HL-60/S4 treated with retinoic acid at 250 ng/mL for 4 days and 3 days (cell line): ENCODE data around the gene TRIB2.
"Not testable (repeated sequence)": the region's sequence is repeated elsewhere in the genome, so short reads cannot be mapped to it uniquely, and the experiment has no call there.

Experiments
- in situ Hi-C: fragments of 300-500 bp; cut with MboI; formaldehyde crosslinking; loops from 2 replicates; pipeline ENCODE4 v1.7.0; 2022; ENCODE audit warnings: low sequenced_read_pairs

TRIB2 gene

GRCh38 chr2:12716282-12717190 lies at the start of gene TRIB2:
Gene TRIB2 (plus strand): TSS chr2:12716936. CDS start chr2:12718308, 1,372 bp downstream.
- in situ Hi-C loops: loop anchor here (25.0 kb wide), 1 partner anchor 879 kb away; no protein-coding TSS in a partner anchor

DNA sequence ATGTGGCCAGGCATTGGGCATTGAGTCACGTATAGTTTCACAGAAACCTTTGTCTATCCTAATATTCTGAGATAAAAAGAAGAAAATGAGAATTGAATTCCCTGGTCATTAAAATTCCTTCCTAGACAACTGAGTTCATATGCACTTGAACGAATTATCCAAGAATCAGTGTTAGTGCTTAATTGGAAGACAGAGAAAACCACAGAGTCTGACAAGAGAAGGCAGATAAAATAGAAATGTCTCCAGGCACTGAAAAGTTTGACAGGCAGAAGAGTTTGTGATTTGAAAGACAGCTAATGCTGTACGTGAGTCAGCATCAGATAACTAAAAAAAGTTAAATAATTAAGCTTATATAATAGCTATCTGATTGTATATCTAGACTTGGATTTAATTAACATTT lies 47.7 kb upstream of the TRIB2 start:
- in situ Hi-C loops: no loop called here

GRCh38 chr2:12672711-12673315 lies 43.9 kb upstream of the TRIB2 start:
- in situ Hi-C loops: no loop called here

DNA sequence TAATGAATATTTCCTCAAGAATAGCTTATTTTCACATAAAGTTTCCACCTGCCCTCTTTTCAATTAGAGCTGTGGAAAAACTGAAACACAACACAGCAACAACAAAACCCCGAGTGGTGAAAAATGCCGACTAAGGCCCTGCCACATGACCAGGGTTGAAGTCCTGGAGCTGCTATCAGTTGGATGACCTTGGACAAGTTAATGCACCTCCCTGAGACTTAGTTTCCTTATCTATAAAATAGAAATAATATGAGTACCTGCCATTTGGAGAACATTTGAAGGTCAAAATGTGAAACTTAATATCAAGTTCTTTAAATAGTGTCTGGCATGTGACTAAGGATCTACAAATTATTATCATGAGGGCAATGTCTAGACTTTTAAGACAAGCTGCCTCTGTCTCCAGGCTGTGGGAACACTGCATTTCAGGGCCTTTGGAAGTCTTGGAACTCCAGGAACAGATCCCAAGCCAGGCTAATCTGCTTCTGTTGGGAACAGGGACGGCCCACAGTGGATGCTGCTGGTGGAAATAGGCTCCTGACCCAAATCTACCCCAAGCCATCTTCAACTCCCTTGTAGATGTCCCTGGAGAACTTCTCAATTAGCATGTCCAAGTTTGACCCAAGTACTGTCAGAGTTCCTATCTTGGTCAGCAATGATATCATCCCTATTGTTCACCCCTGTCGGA lies 42.0 kb upstream of the TRIB2 start:
- in situ Hi-C loops: no loop called here

DNA sequence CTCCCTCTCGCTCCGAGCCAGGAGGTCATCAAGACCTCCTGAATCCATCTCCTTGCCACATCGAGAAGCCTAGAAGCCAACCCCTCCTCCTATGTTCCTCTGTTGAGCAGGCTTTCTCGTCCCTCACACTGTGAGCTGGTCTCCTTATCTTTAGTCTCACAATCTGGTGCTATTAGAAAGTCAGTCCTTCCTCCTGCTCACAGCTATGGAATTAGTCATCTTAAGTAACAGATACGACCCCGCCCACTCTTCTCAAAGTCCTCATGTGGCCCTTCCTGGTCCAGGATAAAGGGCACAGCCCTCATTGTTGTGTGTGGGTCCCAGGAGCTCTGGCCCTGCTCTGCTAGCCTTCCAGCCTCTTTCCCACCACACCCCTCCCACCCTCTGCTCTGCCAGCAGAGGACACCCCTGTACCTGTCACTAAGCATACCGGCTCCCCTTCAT lies 41.4 kb upstream of the TRIB2 start:
- in situ Hi-C loops: no loop called here

DNA sequence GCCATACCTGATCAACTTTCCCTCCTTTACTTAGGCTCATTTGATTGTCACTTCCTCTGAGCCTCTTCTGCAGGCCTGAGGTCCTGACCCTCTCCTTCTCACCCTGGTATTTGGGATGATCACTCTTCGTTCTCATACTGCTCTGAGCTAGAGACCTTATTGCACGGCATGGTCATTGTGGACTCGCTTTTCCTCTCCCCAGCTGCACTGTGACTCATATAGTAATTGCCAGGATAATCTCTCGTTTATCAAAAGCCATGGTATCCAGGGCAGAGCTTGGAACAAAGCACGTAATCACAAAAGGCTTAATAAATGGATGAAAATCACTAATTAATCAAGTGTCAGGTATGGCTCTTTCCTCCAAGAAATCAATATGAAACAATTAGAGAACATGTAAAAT lies 40.9 kb upstream of the TRIB2 start:
- in situ Hi-C loops: no loop called here

GRCh38 chr2:12676771-12677170 lies 40.0 kb upstream of the TRIB2 start:
- in situ Hi-C loops: no loop called here

GRCh38 chr2:12678186-12678585 lies 38.5 kb upstream of the TRIB2 start:
- in situ Hi-C loops: no loop called here

DNA sequence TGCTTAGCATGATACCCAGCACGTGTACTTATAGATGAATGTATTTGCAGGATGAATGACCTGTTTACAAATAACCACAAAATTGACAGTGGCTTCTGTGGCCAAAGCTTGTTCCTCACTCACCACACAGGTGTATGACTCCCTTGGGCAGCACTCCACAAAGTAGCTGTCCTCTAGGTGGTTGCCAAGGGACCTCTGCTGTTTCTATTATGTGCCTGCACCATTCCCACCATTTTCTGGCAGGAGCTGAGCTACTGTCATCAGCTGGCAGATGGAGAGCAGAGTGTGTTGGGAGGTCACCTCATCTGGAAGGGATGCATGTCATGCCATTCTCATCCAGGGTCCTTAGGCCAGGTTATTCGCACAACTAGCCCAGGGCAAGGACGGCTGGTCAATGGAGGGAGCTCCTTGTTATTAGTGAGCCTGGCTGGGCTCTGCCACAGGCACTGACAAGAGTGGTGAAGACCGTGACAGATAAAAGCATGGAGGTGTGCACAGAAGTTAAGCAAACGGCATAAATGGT lies 37.1 kb upstream of the TRIB2 start:
- in situ Hi-C loops: no loop called here

DNA sequence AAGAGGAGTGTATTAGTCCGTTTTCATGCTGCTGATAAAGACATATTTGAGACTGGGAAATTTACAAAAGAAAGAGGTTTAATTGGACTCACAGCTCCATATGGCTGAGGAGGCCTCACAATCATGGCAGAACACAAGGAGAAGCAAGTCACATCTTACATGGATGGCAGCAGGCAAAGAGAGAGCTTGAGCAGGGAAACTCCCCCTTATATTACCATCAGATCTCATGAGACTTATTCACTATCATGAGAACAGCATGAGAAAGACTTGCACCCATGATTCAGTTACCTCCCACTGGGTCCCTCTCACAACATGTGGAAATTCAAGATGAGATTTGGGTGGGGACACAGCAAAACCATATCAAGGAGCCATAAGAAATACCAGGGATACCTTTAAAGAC lies 36.6 kb upstream of the TRIB2 start:
- in situ Hi-C loops: not testable (repeated sequence)

GRCh38 chr2:12682017-12682416 lies 34.7 kb upstream of the TRIB2 start:
- in situ Hi-C loops: no loop called here

DNA sequence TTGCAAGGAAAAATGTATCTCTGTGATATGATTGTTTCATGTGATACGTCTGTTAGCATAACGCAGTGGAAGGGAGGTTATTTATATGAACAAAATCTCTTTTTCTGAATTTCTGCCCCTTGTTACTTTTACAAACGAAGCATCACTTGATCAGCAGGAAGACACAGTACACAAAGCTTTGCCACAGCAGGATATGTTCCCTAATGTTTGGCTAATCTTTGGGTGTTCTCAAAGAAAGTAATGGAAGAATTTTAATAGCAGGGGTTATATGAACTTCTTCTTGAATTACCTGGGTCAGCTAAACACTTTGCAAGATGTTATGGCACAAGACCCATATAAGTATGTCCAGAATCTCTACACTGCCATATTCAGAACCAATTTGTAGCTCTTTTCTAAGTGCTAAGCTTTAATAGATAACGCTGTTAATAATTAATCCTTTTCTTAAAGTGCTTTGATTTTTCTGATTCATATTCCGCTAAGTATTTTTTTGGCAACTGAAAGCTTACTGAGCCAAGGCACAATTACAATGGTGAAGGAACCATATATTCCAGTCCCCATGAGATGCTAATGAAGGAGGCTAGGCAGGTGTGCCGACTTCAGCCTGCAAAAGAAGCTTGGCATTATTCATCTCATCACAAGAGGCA lies 33.2 kb upstream of the TRIB2 start:
- in situ Hi-C loops: no loop called here

- in situ Hi-C loops: no loop called here
Measured at GRCh38 chr2:12684471-12684936, 32.2 kb upstream of the TRIB2 start.

DNA sequence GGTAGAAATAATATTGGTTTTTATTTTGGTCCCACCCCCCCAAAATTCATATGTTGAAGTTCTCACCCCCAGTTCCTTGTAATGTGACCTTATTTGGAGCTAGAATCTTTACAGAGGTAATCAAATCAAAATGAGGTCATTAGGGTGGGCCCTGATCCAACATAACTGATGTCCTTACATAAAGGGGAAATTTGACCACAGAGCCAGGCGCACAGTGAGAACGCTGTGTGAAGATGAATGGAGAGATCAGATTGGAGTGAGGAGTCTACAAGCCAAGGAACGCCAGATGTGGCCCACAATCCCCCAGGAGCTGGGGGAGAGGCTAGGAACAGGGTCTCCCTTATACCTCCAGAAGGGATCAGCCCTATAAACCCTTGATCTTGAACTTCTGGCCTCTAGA lies 31.6 kb upstream of the TRIB2 start:
- in situ Hi-C loops: no loop called here

DNA sequence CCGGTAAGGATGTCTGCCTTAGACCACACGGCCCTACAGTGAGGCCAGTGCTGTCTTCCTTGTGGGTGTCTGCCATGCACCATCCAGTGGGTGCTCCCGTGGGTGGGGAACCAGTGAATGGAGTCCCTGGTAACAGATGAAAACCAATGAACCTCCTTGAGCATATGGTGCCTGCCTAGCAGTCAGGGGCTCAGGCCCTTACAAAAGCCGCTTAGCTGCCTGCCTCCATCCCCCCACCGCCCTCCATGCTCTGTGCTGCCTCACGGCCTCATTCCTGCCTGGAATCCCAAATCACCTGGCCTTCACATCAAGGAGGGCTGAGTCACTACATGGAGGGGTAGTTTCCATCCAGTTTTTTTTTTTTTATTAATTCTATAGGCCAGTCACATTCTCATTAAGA lies 30.8 kb upstream of the TRIB2 start:
- in situ Hi-C loops: no loop called here

GRCh38 chr2:12686708-12687283 lies 29.9 kb upstream of the TRIB2 start:
- in situ Hi-C loops: no loop called here

- in situ Hi-C loops: no loop called here
Measured at GRCh38 chr2:12688091-12688490, 28.6 kb upstream of the TRIB2 start.

DNA sequence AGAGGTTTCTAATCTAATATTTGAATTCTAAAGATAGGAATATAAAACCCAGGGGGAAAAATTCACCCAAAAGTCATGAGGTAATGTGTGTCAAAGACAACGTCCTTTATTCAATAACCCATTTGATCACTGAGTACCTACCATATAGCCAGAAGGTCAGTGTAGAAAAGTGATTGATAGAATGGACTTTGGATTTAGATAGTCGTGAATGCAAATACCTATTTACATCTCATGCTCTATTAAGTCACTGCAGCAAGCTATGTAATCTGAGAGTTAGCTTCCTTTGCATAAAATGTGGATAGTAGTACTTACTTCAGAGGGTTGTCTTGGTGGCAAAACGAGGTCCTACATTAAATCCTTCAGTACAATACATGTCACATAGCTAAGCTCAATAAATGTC lies 27.8 kb upstream of the TRIB2 start:
- in situ Hi-C loops: no loop called here

- in situ Hi-C loops: no loop called here
Measured at GRCh38 chr2:12693509-12693908, 23.2 kb upstream of the TRIB2 start.

GRCh38 chr2:12694990-12695774 lies 21.6 kb upstream of the TRIB2 start:
- in situ Hi-C loops: no loop called here
